Activated CD8-positive, alpha-beta T cell treated with anti-CD3 and anti-CD28 coated beads, Interleukin-2, amount 10 ng/mL, durations not matched to agents 7 days and 5 days (primary cell): ENCODE data around the gene RPS21. TPM values are rescaled to one million over a fixed set of nuclear protein-coding genes. Genes with fewer than 3 reads are reported as not detected.
A peak's percentile ranks its signal among the peaks of the same experiment; 100 is the strongest.

Experiments used
- ATAC-seq: fragments of 150-1000 bp; cut with Tn5 transposase; one replicate; pipeline ENCODE4 v1.10.0; 2021; ENCODE audit warnings: moderate library complexity
- CTCF ChIA-PET: fragments of 350-600 bp; sonication (Branson Sonifier 250); formaldehyde crosslinking; loops from one replicate; lab custom pipeline; 2021; ENCODE audit warnings: antibody characterized with exemption; lab: Charles Lee
- POLR2A ChIA-PET: fragments of 350-600 bp; sonication (Branson Sonifier 250); formaldehyde crosslinking; loops from one replicate; lab custom pipeline; 2021; ENCODE audit warnings: antibody characterized with exemption; lab: Charles Lee
- DNase-seq: peaks from one replicate; pipeline ENCODE4 v3.0.0-alpha.2; 2020
- H3K27ac Mint-ChIP-seq: one replicate; pipeline ENCODE4 v1.8.0; 2021; ENCODE audit warnings: mild to moderate bottlenecking, mixed read lengths
- H3K27me3 Mint-ChIP-seq: one replicate; pipeline ENCODE4 v1.8.0; 2021; ENCODE audit warnings: low read depth, mixed read lengths
- H3K36me3 Mint-ChIP-seq: one replicate; pipeline ENCODE4 v1.8.0; 2021; ENCODE audit warnings: low read depth, mixed read lengths
- H3K4me1 Mint-ChIP-seq: one replicate; pipeline ENCODE4 v1.8.0; 2021; ENCODE audit warnings: low read depth, mixed read lengths
- H3K4me3 Mint-ChIP-seq: one replicate; pipeline ENCODE4 v1.8.0; 2021; ENCODE audit warnings: mild to moderate bottlenecking, mixed read lengths
- H3K9me3 Mint-ChIP-seq: one replicate; pipeline ENCODE4 v1.8.0; 2022; ENCODE audit warnings: mixed read lengths; ENCODE audit not compliant: insufficient read depth
- total RNA-seq, 2 experiments: library from RNA; stranded (reverse); gene quantifications; one replicate each; pipeline ENCODE4 v1.2.3, GENCODE V29; 2021

RPS21 gene
- 1,000 to 10,000 TPM; 1,875 to 1,999 TPM for total RNA-seq

DNA sequence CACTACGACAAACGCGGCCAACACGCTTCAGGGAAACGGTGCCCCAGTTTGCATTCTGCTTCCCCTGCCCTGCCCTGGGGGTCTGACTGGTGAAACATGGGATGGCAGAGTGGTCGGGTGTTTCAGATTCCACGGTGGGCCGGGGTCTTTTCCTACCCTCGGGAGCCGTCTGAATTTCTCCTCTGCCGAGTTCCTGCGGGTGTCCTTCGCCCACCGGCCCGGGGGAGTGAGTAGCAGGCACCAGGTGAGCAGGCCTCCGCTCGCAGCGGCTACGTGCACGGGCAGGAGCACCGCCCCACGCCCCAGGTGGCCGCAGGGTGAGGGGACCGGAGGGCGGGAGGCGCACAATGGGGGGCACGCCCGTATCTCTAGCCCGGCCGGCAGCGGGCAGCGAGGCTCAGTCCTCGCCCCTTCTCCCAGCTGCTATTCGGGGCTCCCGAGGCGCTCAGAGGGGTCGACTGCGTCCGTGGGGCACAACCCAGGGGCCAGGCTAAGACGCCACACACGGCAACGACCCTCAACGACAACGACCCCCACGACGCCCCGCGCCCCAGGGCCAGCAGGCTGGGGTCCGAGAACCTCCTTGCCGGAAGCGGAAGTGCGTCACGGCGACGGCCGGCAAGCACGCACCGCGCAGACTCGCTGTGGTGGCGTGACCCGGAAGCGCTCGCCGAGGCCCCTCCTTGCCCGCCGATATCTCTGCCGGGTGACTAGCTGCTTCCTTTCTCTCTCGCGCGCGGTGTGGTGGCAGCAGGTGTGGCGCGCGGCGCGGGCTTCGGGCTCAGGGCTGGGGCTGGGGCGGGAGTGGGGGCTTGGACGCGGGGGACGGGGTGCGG is at the start of gene RPS21:
TSS of gene RPS21 (plus strand) at position 721 of the 836 bp plus-strand sequence. CDS start 236 bp downstream, outside the sequence.
- DNase-seq (peak; percentile 96), ATAC-seq (peak; percentile 94)
- Mint-ChIP-seq H3K27me3 (no peaks in the 10 kb centered on the region), H3K36me3 (peaks cover 56% of the 10 kb centered on the region), H3K4me3 (peak within 1 kb of the TSS; percentile 87), H3K27ac (peak within 1 kb of the TSS; percentile 92), H3K4me1 (peaks cover 50% of the 10 kb centered on the region), H3K9me3 (no peaks in the 10 kb centered on the region)
- ChIA-PET POLR2A (interaction anchor here (0.5 to 1.4 kb wide), 8 partner anchors 13 to 243 kb away, joined by 3 to 6 read pairs (median 4); partner anchors contain the start of genes PSMA7 and SS18L1), CTCF (interaction anchor here (0.7 to 1.9 kb wide), 5 partner anchors 84 to 320 kb away, joined by 3 to 4 read pairs (median 3); partner anchors contain the start of genes ADRM1 and LSM14B)

- no peak overlapping the region for H3K27ac Mint-ChIP-seq
- no peaks in the 10 kb centered on the region for H3K36me3 Mint-ChIP-seq
- ChIA-PET POLR2A (no interaction called here), CTCF (no interaction called here)
- H3K9me3 Mint-ChIP-seq, result no peaks in the 10 kb centered on the region
- ATAC-seq (no peak), DNase-seq (no peak)
- H3K4me3 Mint-ChIP-seq, result no peak overlapping the region
- H3K27me3 Mint-ChIP-seq, result peaks cover 3% of the 10 kb centered on the region
- H3K4me1 Mint-ChIP-seq, result no peaks in the 10 kb centered on the region
Observed at GRCh38 chr20:62337558-62338293, 49.2 kb upstream of the RPS21 start.

DNA sequence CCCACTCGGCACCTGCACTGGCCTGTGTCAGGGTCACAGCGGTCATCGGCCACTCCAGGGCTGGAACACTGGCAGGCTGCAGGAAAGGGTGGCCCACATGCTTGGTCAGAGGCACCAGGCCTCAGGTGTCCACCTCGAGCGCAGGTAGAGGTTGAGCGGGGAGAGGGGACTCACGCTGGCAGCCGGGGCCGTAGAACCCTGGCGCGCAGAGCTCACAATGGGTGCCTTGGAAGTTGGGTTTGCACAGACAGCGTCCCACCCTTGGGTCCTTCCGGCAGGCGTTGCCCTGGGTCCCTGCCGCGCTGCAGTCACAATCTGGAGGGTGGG is 48.6 kb upstream of the RPS21 start:
- Mint-ChIP-seq H3K4me1 (no peaks in the 10 kb centered on the region), H3K4me3 (no peak overlapping the region), H3K27ac (no peak overlapping the region), H3K36me3 (no peaks in the 10 kb centered on the region), H3K27me3 (peaks cover 6% of the 10 kb centered on the region), H3K9me3 (no peaks in the 10 kb centered on the region)
- DNase-seq, result no peak
- no peak for ATAC-seq
- CTCF ChIA-PET, result no interaction called here
- POLR2A ChIA-PET, result no interaction called here

DNA sequence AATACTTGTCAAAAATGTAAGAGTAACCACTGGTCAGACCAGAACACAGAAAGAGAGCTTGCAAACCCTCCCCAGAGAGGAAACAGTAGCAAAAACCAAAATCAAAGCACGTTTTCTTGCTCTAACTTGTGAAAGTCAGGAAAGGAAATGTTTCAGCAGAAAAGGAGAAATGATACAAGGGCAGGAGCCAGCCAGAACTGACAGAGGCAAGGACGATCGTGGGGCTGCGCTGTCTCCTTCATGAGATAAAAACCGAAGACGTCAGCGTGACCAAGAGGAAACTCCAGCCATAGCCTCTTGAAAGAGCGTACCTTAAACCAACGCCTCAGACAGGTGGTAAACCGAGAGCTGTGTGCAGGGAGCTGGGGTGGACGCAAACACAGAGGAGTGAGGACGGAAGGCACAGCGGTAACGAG is 47.2 kb upstream of the RPS21 start:
- Mint-ChIP-seq H3K4me3 (no peak overlapping the region), H3K9me3 (no peaks in the 10 kb centered on the region), H3K4me1 (no peaks in the 10 kb centered on the region), H3K36me3 (no peaks in the 10 kb centered on the region), H3K27ac (no peak overlapping the region), H3K27me3 (peaks cover 6% of the 10 kb centered on the region)
- CTCF ChIA-PET, result no interaction called here
- ATAC-seq (no peak), DNase-seq (no peak)
- POLR2A ChIA-PET, result interaction anchor here (1.0 kb wide), 1 partner anchor 9 kb away, joined by 3 read pairs; no protein-coding TSS in a partner anchor

- Mint-ChIP-seq H3K4me3 (no peak overlapping the region), H3K9me3 (no peaks in the 10 kb centered on the region), H3K36me3 (no peaks in the 10 kb centered on the region), H3K4me1 (no peaks in the 10 kb centered on the region), H3K27ac (no peak overlapping the region), H3K27me3 (peaks cover 3% of the 10 kb centered on the region)
- ChIA-PET CTCF (no interaction called here), POLR2A (no interaction called here)
- ATAC-seq (no peak), DNase-seq (no peak)
Observed at GRCh38 chr20:62342910-62343309, 44.0 kb upstream of the RPS21 start.

- ChIA-PET POLR2A (no interaction called here), CTCF (no interaction called here)
- Mint-ChIP-seq H3K27ac (no peak overlapping the region), H3K36me3 (no peaks in the 10 kb centered on the region), H3K9me3 (no peaks in the 10 kb centered on the region), H3K27me3 (peaks cover 3% of the 10 kb centered on the region), H3K4me1 (no peaks in the 10 kb centered on the region), H3K4me3 (no peak overlapping the region)
- no peak for ATAC-seq
- no peak for DNase-seq
Observed at GRCh38 chr20:62344092-62344491, 42.8 kb upstream of the RPS21 start.

GRCh38 chr20:62344782-62345181 is 42.1 kb upstream of the RPS21 start:
- ATAC-seq, result no peak
- Mint-ChIP-seq H3K36me3 (peaks cover 2% of the 10 kb centered on the region), H3K9me3 (no peaks in the 10 kb centered on the region), H3K27ac (no peak overlapping the region), H3K4me3 (no peak overlapping the region), H3K4me1 (no peaks in the 10 kb centered on the region), H3K27me3 (peaks cover 3% of the 10 kb centered on the region)
- no peak for DNase-seq
- CTCF ChIA-PET, result no interaction called here
- POLR2A ChIA-PET, result no interaction called here

GRCh38 chr20:62345681-62346370 is 41.1 kb upstream of the RPS21 start:
- H3K4me1 Mint-ChIP-seq, result no peaks in the 10 kb centered on the region
- POLR2A ChIA-PET, result no interaction called here
- H3K27ac Mint-ChIP-seq, result no peak overlapping the region
- H3K36me3 Mint-ChIP-seq, result peaks cover 2% of the 10 kb centered on the region
- no peak for DNase-seq
- H3K27me3 Mint-ChIP-seq, result peaks cover 3% of the 10 kb centered on the region
- no peak for ATAC-seq
- CTCF ChIA-PET, result no interaction called here
- H3K4me3 Mint-ChIP-seq, result no peak overlapping the region
- H3K9me3 Mint-ChIP-seq, result no peaks in the 10 kb centered on the region

GRCh38 chr20:62346398-62347150 is 40.3 kb upstream of the RPS21 start:
- H3K27me3 Mint-ChIP-seq, result peaks cover 3% of the 10 kb centered on the region
- ChIA-PET CTCF (no interaction called here), POLR2A (no interaction called here)
- ATAC-seq (no peak), DNase-seq (no peak)
- H3K9me3 Mint-ChIP-seq, result no peaks in the 10 kb centered on the region
- no peak overlapping the region for H3K27ac Mint-ChIP-seq
- H3K36me3 Mint-ChIP-seq, result peaks cover 2% of the 10 kb centered on the region
- no peak overlapping the region for H3K4me3 Mint-ChIP-seq
- H3K4me1 Mint-ChIP-seq, result no peaks in the 10 kb centered on the region

- CTCF ChIA-PET, result no interaction called here
- DNase-seq (no peak), ATAC-seq (no peak)
- peaks cover 3% of the 10 kb centered on the region for H3K27me3 Mint-ChIP-seq
- H3K4me3 Mint-ChIP-seq, result no peak overlapping the region
- H3K9me3 Mint-ChIP-seq, result no peaks in the 10 kb centered on the region
- POLR2A ChIA-PET, result no interaction called here
- H3K36me3 Mint-ChIP-seq, result peaks cover 2% of the 10 kb centered on the region
- no peak overlapping the region for H3K27ac Mint-ChIP-seq
- H3K4me1 Mint-ChIP-seq, result no peaks in the 10 kb centered on the region
Observed at GRCh38 chr20:62347151-62347404, 39.8 kb upstream of the RPS21 start.

DNA sequence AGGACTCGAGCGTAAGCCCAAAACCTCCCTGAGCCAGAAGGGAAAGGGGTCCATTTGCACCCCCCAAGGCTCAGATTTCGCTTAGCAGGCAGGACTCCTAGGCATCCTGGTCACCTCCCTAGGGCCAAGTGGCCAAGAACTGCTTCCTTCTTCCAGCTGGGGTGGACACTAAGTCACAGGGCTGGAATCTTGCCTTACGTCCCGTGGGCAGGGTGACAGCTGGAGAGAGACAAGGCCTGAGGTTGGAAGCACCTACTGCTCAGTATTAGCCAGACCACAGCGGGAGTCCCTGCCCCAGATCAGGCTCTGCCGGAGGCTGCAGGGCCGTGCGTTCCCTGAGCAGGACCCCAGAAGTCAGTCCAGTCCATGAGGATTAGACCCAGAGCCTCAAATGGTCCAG is 39.5 kb upstream of the RPS21 start:
- ChIA-PET POLR2A (interaction anchor here (0.5 kb wide), 1 partner anchor 43 kb away, joined by 3 read pairs; no protein-coding TSS in a partner anchor), CTCF (no interaction called here)
- DNase-seq (no peak), ATAC-seq (no peak)
- no peaks in the 10 kb centered on the region for H3K4me1 Mint-ChIP-seq
- H3K27me3 Mint-ChIP-seq, result peaks cover 3% of the 10 kb centered on the region
- H3K9me3 Mint-ChIP-seq, result no peaks in the 10 kb centered on the region
- peaks cover 2% of the 10 kb centered on the region for H3K36me3 Mint-ChIP-seq
- H3K27ac Mint-ChIP-seq, result no peak overlapping the region
- H3K4me3 Mint-ChIP-seq, result no peak overlapping the region
